ENCODE measurements around the gene CGB3. TPM values are rescaled to one million over a fixed set of nuclear protein-coding genes. Genes with fewer than 3 reads are reported as not detected.

The CGB3 gene
- total RNA-seq, 1 experiment from 2014 or later: not detected

DNA sequence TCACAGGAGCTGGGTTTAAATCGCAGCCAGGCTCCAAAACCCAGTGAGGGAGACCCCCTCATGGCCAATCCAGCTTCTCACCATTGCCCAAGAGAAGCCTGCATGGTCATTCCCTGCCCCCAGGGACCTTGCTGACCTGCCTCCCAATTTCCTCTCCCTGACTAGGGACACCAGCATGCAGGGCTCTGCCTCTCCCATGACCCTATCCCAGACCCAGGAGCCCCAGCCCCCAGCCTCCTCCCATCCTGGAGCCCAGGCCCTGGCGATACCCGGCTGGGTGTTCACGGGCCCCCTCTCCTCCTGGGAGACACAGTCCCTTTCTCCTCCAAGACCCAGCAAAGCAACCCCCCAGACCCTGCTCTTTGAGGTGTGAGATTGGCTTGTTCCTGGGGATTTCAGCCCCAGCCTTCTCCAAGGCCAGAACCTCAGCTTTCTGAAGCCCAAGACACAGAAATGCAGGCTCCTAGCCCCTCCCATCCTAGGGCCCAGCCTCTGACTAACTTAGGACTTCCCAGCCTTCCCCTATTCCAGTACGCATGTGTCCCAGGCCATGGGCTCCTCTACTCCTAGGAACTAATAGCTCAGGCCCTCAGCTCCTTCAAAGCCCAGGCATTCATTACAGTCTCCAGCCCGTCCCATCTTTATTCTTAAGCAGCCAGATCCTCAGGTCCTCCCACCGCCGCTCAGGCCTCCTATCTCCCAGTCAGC lies 32.1 kb downstream of the CGB3 start:
- CTCF ChIA-PET: interaction anchor here (0.6 to 2.5 kb wide), 9 partner anchors 8 to 233 kb away, joined by 3 to 44 read pairs (median 6); partner anchors contain the start of genes BCAT2, CGB7 and LHB
- no peaks in the 10 kb centered on the region for H3K27me3 ChIP-seq (ENCODE audit: insufficient read depth, low read length)
- no peak for DNase-seq (ENCODE audit: low read depth, low spot score)
- H3K4me3 ChIP-seq (replicated peaks in 1 of 2; ENCODE audit: low read depth in 1 of 2, low read length in 2 of 2): peak overlapping the region; percentile 75 to 77
- H3K9me2 ChIP-seq (ENCODE audit: insufficient read depth): no peaks in the 10 kb centered on the region
- H3K9ac ChIP-seq (ENCODE audit: low read length): peak overlapping the region; percentile 97
- ATAC-seq: peak; percentile 41
- intact Hi-C loops (cut with micrococcal nuclease): no loop called here
- POLR2A ChIA-PET: interaction anchor here (0.7 to 3.1 kb wide), 3 partner anchors 9 to 26 kb away, joined by 4 to 17 read pairs (median 7); no protein-coding TSS in a partner anchor
- peak; percentile 51; the same call in 1 of the 2 replicates for TF ChIP-seq POLR2AphosphoS5 (IDR thresholded peaks at IDR 0.05; ENCODE audit: low read depth, low read length)
- TF ChIP-seq TCF7L2 (IDR thresholded peaks at IDR 0.05; ENCODE audit: borderline replicate concordance, extremely low read depth, insufficient read depth, insufficient read length): no peak
- H4K20me1 ChIP-seq (ENCODE audit: insufficient read depth): peaks cover 2% of the 10 kb centered on the region; the same call in 1 of the 2 replicates
- H2AFZ ChIP-seq (ENCODE audit: low read depth, low read length, poor library complexity, severe bottlenecking): no peak overlapping the region
- H3K9me3 ChIP-seq (ENCODE audit: control insufficient read depth in 1 of 2, insufficient read depth in 1 of 2, low read depth in 1 of 2, low read length in 2 of 2): no peaks in the 10 kb centered on the region
- H3K79me2 ChIP-seq (ENCODE audit: insufficient read depth, low read length): peaks cover 59% of the 10 kb centered on the region
- BruUV-seq (replicated peaks): no TSS peak
- H3K4me1 ChIP-seq (ENCODE audit: control insufficient read depth in 1 of 2, insufficient read depth in 2 of 2, low read length in 2 of 2): peaks cover 11 to 23% of the 10 kb centered on the region in 2 experiments
- peaks cover 5 to 8% of the 10 kb centered on the region in 2 experiments; a peak in 1 of 4 replicates for H3K36me3 ChIP-seq (ENCODE audit: control insufficient read depth in 1 of 2, insufficient read depth in 2 of 2, low read length in 2 of 2)
- RAD21 ChIA-PET (ENCODE audit: low non-redundant PET in 1 of 2, low total read pairs in 2 of 2, uncharacterized antibody in 2 of 2, unreplicated experiment in 2 of 2): no interaction called here
- peak overlapping the region; percentile 92 for H3K4me2 ChIP-seq (ENCODE audit: low read length)
- H3K27ac ChIP-seq (ENCODE audit: low read depth, low read length): peak overlapping the region; percentile 75

DNA sequence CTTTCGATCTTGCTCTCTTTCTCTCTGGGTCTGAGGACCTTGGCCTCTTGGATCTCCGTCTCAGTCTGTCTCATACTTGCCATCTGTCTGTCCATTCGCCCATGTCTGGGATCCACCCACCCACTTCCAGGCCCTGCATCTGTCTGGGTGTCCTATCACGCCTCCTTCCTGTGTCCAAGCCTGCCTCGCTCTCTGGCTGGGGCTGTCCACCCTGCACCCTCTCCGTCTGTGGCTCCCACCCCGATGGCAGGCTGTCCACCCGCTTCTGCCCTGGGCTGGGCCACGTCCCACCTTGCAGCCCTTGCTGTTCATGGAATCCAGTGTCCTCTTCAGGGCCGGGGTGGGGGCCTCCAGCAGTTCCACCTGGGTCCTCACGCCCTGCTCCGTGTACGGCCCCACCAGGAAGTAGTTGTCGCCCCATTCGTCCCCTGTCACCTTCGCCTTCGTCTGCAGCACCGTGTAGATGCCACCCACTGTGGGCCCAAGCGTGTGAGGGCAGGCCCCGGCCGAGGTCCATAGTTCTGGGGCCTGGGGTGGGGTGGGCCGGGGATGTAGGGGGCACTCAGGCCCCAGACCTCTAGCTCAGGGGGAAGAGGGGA lies 33.0 kb downstream of the CGB3 start:
- Histone ChIP-seq H3K79me2 (ENCODE audit: insufficient read depth, low read length) (peaks cover 50% of the 10 kb centered on the region), H3K4me3 (replicated peaks in 1 of 2; ENCODE audit: low read depth in 1 of 2, low read length in 2 of 2) (no peak overlapping the region)

More for the DNA sequence above, 33.0 kb downstream of the CGB3 start:
- ChIA-PET POLR2A (no interaction called here), CTCF (interaction anchor here (1.4 kb wide), 1 partner anchor 20 kb away, joined by 6 read pairs; no protein-coding TSS in a partner anchor), RAD21 (ENCODE audit: low non-redundant PET in 1 of 2, low total read pairs in 2 of 2, uncharacterized antibody in 2 of 2, unreplicated experiment in 2 of 2) (no interaction called here)
- Histone ChIP-seq H3K9me3 (ENCODE audit: control insufficient read depth in 1 of 2, insufficient read depth in 1 of 2, low read depth in 1 of 2, low read length in 2 of 2) (no peaks in the 10 kb centered on the region), H4K20me1 (ENCODE audit: insufficient read depth) (no peaks in the 10 kb centered on the region), H2AFZ (ENCODE audit: low read depth, low read length, poor library complexity, severe bottlenecking) (no peak overlapping the region), H3K4me2 (ENCODE audit: low read length) (peak overlapping the region; percentile 92; the same call in 1 of the 2 replicates), H3K9ac (ENCODE audit: low read length) (no peak overlapping the region), H3K4me1 (ENCODE audit: control insufficient read depth in 1 of 2, insufficient read depth in 2 of 2, low read length in 2 of 2) (peaks cover 11 to 19% of the 10 kb centered on the region in 2 experiments), H3K27ac (ENCODE audit: low read depth, low read length) (peak overlapping the region; percentile 15; the same call in 1 of the 2 replicates), H3K27me3 (ENCODE audit: insufficient read depth, low read length) (no peaks in the 10 kb centered on the region), H3K9me2 (ENCODE audit: insufficient read depth) (no peaks in the 10 kb centered on the region), H3K36me3 (ENCODE audit: control insufficient read depth in 1 of 2, insufficient read depth in 2 of 2, low read length in 2 of 2) (peaks cover 8% of the 10 kb centered on the region in 2 experiments; a peak in 2 of 4 replicates)
- ATAC-seq: no peak
- intact Hi-C loops (cut with micrococcal nuclease): no loop called here
- TF ChIP-seq POLR2A (IDR thresholded peaks at IDR 0.05; ENCODE audit: borderline replicate concordance, extremely low read depth, insufficient read depth, insufficient read length): no peak
- no peak for TF ChIP-seq EZH2phosphoT487 (IDR thresholded peaks at IDR 0.05; ENCODE audit: borderline replicate concordance)
- TF ChIP-seq EZH2 (IDR thresholded peaks at IDR 0.05): no peak
- no peak for TF ChIP-seq TCF7L2 (IDR thresholded peaks at IDR 0.05; ENCODE audit: borderline replicate concordance, extremely low read depth, insufficient read depth, insufficient read length)
- no peak for TF ChIP-seq FOSL1 (IDR thresholded peaks at IDR 0.05; ENCODE audit: low read depth)
- no peak for TF ChIP-seq SRF (IDR thresholded peaks at IDR 0.05; ENCODE audit: low read depth)
- TF ChIP-seq YY1 (IDR thresholded peaks at IDR 0.05; ENCODE audit: extremely low read depth, insufficient replicate concordance, low read depth, low read length): no peak
- TF ChIP-seq, protein P1, sequence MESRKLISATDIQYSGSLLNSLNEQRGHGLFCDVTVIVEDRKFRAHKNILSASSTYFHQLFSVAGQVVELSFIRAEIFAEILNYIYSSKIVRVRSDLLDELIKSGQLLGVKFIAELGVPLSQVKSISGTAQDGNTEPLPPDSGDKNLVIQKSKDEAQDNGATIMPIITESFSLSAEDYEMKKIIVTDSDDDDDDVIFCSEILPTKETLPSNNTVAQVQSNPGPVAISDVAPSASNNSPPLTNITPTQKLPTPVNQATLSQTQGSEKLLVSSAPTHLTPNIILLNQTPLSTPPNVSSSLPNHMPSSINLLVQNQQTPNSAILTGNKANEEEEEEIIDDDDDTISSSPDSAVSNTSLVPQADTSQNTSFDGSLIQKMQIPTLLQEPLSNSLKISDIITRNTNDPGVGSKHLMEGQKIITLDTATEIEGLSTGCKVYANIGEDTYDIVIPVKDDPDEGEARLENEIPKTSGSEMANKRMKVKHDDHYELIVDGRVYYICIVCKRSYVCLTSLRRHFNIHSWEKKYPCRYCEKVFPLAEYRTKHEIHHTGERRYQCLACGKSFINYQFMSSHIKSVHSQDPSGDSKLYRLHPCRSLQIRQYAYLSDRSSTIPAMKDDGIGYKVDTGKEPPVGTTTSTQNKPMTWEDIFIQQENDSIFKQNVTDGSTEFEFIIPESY (IDR thresholded peaks at IDR 0.05; ENCODE audit: extremely low read depth, insufficient replicate concordance, low read length): no peak
- no TSS peak for BruUV-seq (replicated peaks)
- no peak for DNase-seq (ENCODE audit: low read depth, low spot score)

Measured in HCT116 (cell line).